ENCODE results near the gene CD38.

CD38 gene

DNA sequence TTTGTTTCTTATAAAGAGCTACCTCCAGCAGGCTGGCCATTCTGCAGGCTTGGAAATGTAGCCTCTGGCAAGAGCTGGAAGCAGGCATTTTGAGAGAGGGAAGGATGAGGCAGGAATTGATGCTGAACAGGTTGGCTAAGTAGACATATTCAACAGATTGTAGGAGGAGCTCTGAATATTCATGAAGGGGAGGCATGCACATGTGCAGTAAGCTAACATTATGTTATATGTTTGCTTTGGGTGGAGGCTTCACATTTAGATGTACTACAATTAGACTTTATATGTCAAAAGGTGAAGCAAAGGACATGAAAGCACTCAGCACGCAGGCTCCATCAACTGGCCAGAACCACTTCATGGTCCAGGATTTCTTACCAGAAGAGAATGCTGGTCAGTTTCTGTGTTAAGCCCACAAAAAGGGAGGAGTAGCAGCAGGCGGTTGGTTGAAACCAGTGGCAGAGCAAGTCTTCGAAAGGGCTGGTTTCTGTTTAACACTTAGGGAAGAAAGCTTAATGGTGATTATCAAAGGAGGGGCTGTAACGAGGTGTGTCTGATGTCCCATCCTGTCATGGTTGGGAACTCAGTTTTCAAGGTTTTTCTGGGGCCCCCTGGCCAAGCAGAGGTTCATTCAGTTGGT, 105.6 kb downstream of the CD38 start:
- Histone ChIP-seq H3K27me3 (no peaks in the 10 kb centered on the region; the same call in 1 of the 2 replicates), H3K4me3 (ENCODE audit: low read depth, low read length) (no peak overlapping the region), H3K36me3 (no peaks in the 10 kb centered on the region), H3K4me1 (no peaks in the 10 kb centered on the region; the same call in 1 of the 2 replicates), H3K9me3 (no peaks in the 10 kb centered on the region)
- TF ChIP-seq, protein P1, sequence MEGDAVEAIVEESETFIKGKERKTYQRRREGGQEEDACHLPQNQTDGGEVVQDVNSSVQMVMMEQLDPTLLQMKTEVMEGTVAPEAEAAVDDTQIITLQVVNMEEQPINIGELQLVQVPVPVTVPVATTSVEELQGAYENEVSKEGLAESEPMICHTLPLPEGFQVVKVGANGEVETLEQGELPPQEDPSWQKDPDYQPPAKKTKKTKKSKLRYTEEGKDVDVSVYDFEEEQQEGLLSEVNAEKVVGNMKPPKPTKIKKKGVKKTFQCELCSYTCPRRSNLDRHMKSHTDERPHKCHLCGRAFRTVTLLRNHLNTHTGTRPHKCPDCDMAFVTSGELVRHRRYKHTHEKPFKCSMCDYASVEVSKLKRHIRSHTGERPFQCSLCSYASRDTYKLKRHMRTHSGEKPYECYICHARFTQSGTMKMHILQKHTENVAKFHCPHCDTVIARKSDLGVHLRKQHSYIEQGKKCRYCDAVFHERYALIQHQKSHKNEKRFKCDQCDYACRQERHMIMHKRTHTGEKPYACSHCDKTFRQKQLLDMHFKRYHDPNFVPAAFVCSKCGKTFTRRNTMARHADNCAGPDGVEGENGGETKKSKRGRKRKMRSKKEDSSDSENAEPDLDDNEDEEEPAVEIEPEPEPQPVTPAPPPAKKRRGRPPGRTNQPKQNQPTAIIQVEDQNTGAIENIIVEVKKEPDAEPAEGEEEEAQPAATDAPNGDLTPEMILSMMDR (IDR thresholded peaks at IDR 0.05; ENCODE audit: low read depth, low read length), result no peak
- DNase-seq, result no peak

DNA sequence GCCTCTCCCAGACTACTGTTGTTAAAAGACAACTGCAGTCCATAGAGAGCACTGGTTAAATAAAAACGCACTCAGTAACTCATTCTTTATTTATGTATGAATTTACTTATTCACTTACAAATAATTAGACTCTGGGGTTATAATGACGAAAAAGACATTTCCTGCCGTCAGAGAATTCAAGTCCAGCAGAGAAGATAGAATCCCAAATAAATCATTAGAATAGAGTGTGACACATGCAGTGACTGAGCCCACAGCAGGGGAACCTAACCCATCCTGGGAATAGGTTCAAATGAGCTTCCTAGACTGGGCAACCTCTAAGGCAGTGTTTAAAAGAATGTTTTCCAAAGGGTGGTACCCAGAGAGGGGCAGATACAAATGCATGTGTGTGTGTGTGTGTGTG, 106.5 kb downstream of the CD38 start:
- no peaks in the 10 kb centered on the region for H3K36me3 ChIP-seq
- no peaks in the 10 kb centered on the region; the same call in 1 of the 2 replicates for H3K27me3 ChIP-seq
- TF ChIP-seq, protein P1 (IDR thresholded peaks at IDR 0.05; ENCODE audit: low read depth, low read length), result no peak
- no peaks in the 10 kb centered on the region; the same call in 1 of the 2 replicates for H3K4me1 ChIP-seq
- H3K4me3 ChIP-seq (ENCODE audit: low read depth, low read length), result no peak overlapping the region
- H3K9me3 ChIP-seq, result no peaks in the 10 kb centered on the region
- no peak for DNase-seq

DNA sequence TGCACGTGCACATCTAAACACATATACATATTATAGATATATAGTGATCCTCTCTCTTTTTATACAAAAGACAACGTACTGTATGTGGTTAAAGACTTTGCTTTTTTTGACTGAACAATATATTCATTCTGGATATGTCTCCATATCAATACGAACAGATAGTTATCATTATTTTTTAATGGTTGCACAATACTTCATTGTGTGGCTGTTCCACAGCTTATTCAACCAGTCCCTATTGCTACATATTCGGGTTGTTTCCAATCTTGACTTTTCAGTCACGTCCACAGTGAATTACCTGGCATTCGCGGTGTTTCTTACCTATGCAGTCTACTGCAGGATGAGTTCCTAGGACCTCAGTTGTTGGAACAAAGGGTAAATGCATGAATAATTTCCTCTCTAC, 107.3 kb downstream of the CD38 start:
- no peaks in the 10 kb centered on the region; the same call in 1 of the 2 replicates for H3K27me3 ChIP-seq
- H3K9me3 ChIP-seq, result no peaks in the 10 kb centered on the region
- no peaks in the 10 kb centered on the region; the same call in 1 of the 2 replicates for H3K4me1 ChIP-seq
- H3K4me3 ChIP-seq (ENCODE audit: low read depth, low read length), result no peak overlapping the region
- no peak for DNase-seq
- H3K36me3 ChIP-seq, result no peaks in the 10 kb centered on the region
- TF ChIP-seq, protein P1 (IDR thresholded peaks at IDR 0.05; ENCODE audit: low read depth, low read length), result no peak

DNA sequence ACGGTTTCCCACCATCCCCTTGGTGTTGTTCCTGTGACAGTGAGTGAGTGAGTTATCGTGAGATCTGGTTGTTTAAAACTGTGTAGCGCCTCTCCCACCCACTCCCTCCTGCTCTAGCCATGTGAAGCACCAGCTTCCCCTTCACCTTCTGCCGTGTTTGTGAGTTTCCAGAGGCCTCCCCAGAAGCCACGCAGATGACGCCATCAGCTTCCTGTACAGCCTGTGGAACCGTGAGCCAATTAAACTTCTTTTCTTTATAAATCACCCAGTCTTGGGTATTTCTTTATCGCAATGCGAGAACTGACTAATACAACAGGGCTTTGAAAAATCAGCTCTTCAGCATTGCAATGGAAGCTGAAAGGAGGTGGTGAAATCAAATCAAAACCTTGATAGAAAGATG, 110.4 kb downstream of the CD38 start:
- no peak for DNase-seq
- TF ChIP-seq, protein P1 (IDR thresholded peaks at IDR 0.05; ENCODE audit: low read depth, low read length), result no peak
- Histone ChIP-seq H3K4me1 (no peaks in the 10 kb centered on the region), H3K9me3 (no peaks in the 10 kb centered on the region), H3K36me3 (no peaks in the 10 kb centered on the region), H3K27me3 (peaks cover 5% of the 10 kb centered on the region; the same call in 1 of the 2 replicates), H3K4me3 (ENCODE audit: low read depth, low read length) (no peak overlapping the region)

DNA sequence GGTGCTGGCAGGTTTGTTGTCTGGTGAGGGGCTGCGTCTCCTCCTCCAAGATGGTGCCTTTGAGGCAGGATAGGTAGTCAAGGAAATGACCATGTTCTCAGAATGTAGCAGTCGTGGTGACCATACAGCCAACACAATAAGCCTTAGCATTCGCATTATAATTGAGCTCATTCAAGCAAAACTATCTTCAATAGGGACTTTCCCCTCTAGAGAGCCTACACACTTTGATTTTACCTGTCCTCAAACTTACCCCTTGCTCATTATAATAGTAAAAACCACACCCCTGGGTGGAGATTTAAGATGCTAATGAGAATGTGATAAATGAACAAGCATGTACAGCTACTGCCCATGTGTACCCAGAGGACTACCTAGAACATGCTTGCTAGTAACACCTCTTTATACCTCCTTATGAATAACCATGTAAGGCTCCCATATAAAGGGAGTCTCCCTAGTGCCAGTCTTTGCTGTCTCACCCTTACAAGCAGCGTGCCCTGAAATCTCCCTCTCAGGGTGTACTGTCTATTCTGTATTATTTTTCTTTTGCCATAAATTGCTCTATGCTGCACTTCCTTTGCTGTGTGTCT, 112.2 kb downstream of the CD38 start:
- DNase-seq, result no peak
- Histone ChIP-seq H3K27me3 (peaks cover 5% of the 10 kb centered on the region; the same call in 1 of the 2 replicates), H3K4me1 (no peaks in the 10 kb centered on the region), H3K36me3 (no peaks in the 10 kb centered on the region), H3K9me3 (no peaks in the 10 kb centered on the region), H3K4me3 (ENCODE audit: low read depth, low read length) (no peak overlapping the region)
- TF ChIP-seq, protein P1 (IDR thresholded peaks at IDR 0.05; ENCODE audit: low read depth, low read length), result no peak

DNA sequence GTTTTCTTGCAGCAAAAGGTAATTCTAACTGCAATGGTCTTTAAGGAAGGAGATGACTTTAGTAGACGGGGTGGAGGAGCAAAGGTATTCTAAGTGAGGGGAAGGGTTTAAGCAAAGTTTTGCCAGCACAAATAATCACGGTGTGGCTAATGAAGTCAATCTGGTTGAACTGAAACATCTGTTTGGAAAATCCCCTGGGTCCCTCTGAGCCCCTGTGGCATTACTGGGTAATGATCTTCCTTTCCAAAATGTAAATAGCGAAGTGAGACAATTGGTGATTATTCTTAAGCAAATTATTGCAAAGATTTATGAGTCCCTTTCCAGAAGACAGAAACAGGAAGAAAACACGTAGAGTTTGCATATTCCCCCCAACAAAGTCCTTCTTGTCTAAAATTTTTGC, 113.2 kb downstream of the CD38 start:
- TF ChIP-seq, protein P1 (IDR thresholded peaks at IDR 0.05; ENCODE audit: low read depth, low read length), result no peak
- Histone ChIP-seq H3K9me3 (no peaks in the 10 kb centered on the region), H3K27me3 (0 out of 2 replicates have a peak, but pooled peaks cover 5% of the 10 kb centered on the region), H3K4me1 (no peaks in the 10 kb centered on the region), H3K4me3 (ENCODE audit: low read depth, low read length) (no peak overlapping the region), H3K36me3 (no peaks in the 10 kb centered on the region)
- DNase-seq, result no peak

Measured in BE2C (cell line).